Esophagus muscularis mucosa (tissue), 4 donors: ENCODE results near the gene KRT75. TPM values are rescaled to one million over a fixed set of nuclear protein-coding genes. Genes with fewer than 3 reads are reported as not detected.

Experiments used
- DNase-seq: peaks from one replicate; pipeline ENCODE4 v3.0.0-alpha.2; 2017; ENCODE audit errors: extremely low spot score
- H3K27ac ChIP-seq, 4 donors: fragments of 200-600 bp; sonication (generic); replicated peaks in 1 of 4; 1 replicate in 3 of 4; 2 replicates in 1 of 4; pipeline ENCODE4 v1.5.1; 2016 to 2019; ENCODE audit warnings: mild to moderate bottlenecking in 1 of 4
- H3K27me3 ChIP-seq, 4 donors: fragments of 200-600 bp; sonication (generic); one replicate each; pipeline versions ENCODE4 v1.5.1 to v1.6.0; 2016 to 2019
- H3K36me3 ChIP-seq, 4 donors: fragments of 200-600 bp; sonication (generic); one replicate each; pipeline ENCODE4 v1.5.1; 2016 to 2019
- H3K4me1 ChIP-seq, 4 donors: fragments of 200-600 bp; sonication (generic); one replicate each; pipeline ENCODE4 v1.5.1; 2016 to 2019
- H3K4me3 ChIP-seq, 4 donors: fragments of 200-600 bp; sonication (generic); 1 replicate in 2 of 4; 2 replicates in 2 of 4; pipeline ENCODE4 v1.5.1; 2016 to 2019; ENCODE audit warnings: mild to moderate bottlenecking in 4 of 4, moderate library complexity in 1 of 4
- H3K9me3 ChIP-seq, 4 donors: fragments of 200-600 bp; sonication (generic); 1 replicate in 3 of 4; 2 replicates in 1 of 4; pipeline ENCODE4 v1.5.1; 2016 to 2019
- CTCF ChIP-seq, 3 experiments: fragments of 200-600 bp in 2 of 3; fragments of 450-650 bp in 1 of 3; sonication (generic) in 2 of 3; IDR thresholded peaks; one replicate each; pipeline ENCODE4 v1.5.1; 2017 to 2019; ENCODE audit warnings: antibody characterized with exemption in 3 of 3, mild to moderate bottlenecking in 2 of 3, moderate library complexity in 1 of 3
- EP300 ChIP-seq: sonication (generic); formaldehyde crosslinking; IDR thresholded peaks from one replicate; pipeline ENCODE4 v1.6.1; 2017; ENCODE audit warnings: antibody characterized with exemption
- POLR2A ChIP-seq: fragments of 450-650 bp; IDR thresholded peaks from one replicate; pipeline ENCODE4 v1.6.1; 2017; ENCODE audit warnings: antibody characterized with exemption, moderate library complexity, mild to moderate bottlenecking, low read depth
- POLR2AphosphoS5 ChIP-seq, 2 donors: sonication (generic); formaldehyde crosslinking; IDR thresholded peaks; one replicate each; pipeline ENCODE4 v1.6.1; 2017; ENCODE audit warnings: antibody characterized with exemption in 2 of 2
- WGBS: methylation state at CpG from one replicate; pipeline ENCODE4 v1.1.5; 2018; 5-methylcytosine and 5-hydroxymethylcytosine counted together
- intact Hi-C: fragments of 100-400 bp; cut with DNase I; formaldehyde crosslinking; loops from one replicate; pipeline ENCODE4 v1.15.1; 2023
- total RNA-seq, 4 donors: library from RNA; depleted of rRNA; stranded (reverse); fragments of >200 nt; gene quantifications; one replicate each; pipeline versions ENCODE4 v1.1.0 to v1.2.1, GENCODE V29; 2016

The KRT75 gene
- total RNA-seq, 4 donors from 2014 or later, result not detected

DNA sequence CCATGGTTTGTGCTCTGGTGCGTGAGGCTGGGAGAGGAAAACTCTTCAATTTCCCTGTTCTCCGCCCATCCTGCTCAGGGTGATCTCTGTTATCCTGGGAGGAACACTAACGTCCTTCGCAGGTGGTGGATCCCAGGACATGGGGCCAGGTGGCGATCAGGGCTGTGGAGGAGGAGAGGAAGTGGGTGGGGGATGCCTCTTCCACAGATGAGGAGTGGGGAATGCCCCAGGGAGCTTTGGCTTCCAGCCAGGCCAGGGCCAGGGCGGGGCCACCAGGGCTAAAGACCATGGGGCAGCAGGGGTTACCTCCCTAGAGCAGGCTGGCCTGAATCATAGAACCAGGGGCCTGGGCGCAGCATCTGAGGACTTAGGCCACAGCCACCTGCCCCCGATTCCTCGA, 3.3 kb upstream of the KRT75 start:
- Histone ChIP-seq H3K27me3 (no peaks in the 10 kb centered on the region), H3K27ac (no peak overlapping the region), H3K36me3 (no peaks in the 10 kb centered on the region), H3K9me3 (no peaks in the 10 kb centered on the region), H3K4me3 (no peak overlapping the region), H3K4me1 (peaks cover 0 to 9% (median 0%) of the 10 kb centered on the region in 4 donors)
- 94% methylated on average over 5 of the region's 9 CpGs for WGBS
- DNase-seq, result no peak
- TF ChIP-seq EP300 (no peak), POLR2AphosphoS5 (IDR thresholded peaks at IDR 0.05) (no peak), CTCF (IDR thresholded peaks at IDR 0.05) (no peak), POLR2A (no peak)
- intact Hi-C loops, result no loop called here

GRCh38 chr12:52436828-52437474, 2.8 kb upstream of the KRT75 start:
- no peak for DNase-seq
- Histone ChIP-seq H3K9me3 (no peaks in the 10 kb centered on the region), H3K4me3 (no peak overlapping the region), H3K36me3 (no peaks in the 10 kb centered on the region), H3K27me3 (no peaks in the 10 kb centered on the region), H3K4me1 (peaks cover 0 to 8% (median 0%) of the 10 kb centered on the region in 4 donors), H3K27ac (no peak overlapping the region)
- intact Hi-C loops, result no loop called here
- 78% methylated on average over 9 of the region's 9 CpGs for WGBS
- TF ChIP-seq EP300 (no peak), CTCF (IDR thresholded peaks at IDR 0.05) (no peak), POLR2AphosphoS5 (IDR thresholded peaks at IDR 0.05) (no peak), POLR2A (no peak)

DNA sequence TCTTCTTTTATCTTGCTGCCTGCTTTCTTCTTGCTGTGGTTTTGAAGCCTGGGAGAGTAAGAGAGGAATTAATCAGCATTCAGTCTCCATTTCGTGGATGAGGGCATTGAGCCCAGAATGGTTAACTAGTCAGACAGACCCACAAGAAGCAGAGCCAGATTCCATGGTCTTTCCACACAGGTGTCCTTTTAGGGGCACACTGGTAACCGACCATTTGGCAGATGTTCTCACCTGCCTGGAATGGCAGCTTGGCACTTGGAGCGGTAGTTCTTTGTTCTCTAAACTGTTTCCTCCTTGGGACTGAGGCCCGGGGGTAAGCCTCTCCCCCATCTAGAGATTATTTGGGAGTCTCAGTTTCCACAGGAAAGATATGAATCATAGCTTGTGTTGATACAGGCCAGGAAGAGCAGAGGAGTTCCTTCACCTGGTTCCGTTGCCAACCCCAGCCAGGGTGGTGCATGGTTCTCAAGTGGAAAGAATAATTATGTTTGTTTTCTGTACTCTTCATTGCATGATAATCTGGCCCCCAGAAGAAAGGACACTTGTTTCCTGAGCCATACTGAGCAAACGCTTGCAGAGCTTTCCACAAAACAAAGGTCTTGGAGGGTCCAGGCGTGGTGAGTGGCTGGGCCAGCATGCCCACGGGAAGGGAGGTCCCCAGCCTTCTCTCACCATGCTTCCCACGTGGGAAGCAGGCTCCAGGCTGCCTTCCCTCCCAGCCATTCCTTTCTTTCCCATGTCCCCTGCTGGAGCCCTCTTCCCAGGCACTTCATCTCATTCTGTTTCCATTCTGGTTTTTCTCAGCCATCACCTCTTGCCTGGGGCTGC, 2.0 kb upstream of the KRT75 start:
- no peak overlapping the region for H3K27ac ChIP-seq
- no peaks in the 10 kb centered on the region for H3K9me3 ChIP-seq
- H3K4me3 ChIP-seq, result no peak overlapping the region
- WGBS, result 56% methylated on average over 9 of the region's 9 CpGs
- DNase-seq, result no peak
- H3K36me3 ChIP-seq, result no peaks in the 10 kb centered on the region
- no peaks in the 10 kb centered on the region for H3K27me3 ChIP-seq
- intact Hi-C loops, result no loop called here
- peaks cover 0 to 8% (median 0%) of the 10 kb centered on the region in 4 donors for H3K4me1 ChIP-seq
- no peak for TF ChIP-seq CTCF (IDR thresholded peaks at IDR 0.05)
- TF ChIP-seq POLR2A, result no peak
- TF ChIP-seq POLR2AphosphoS5 (IDR thresholded peaks at IDR 0.05), result no peak
- no peak for TF ChIP-seq EP300

- Histone ChIP-seq H3K36me3 (no peaks in the 10 kb centered on the region), H3K27me3 (peaks cover 0 to 5% (median 0%) of the 10 kb centered on the region in 4 donors), H3K9me3 (no peaks in the 10 kb centered on the region), H3K27ac (no peak overlapping the region), H3K4me1 (peaks cover 0 to 8% (median 0%) of the 10 kb centered on the region in 4 donors), H3K4me3 (no peak overlapping the region)
- WGBS, result 79% methylated on average over 6 of the region's 6 CpGs
- no peak for TF ChIP-seq POLR2A
- TF ChIP-seq POLR2AphosphoS5 (IDR thresholded peaks at IDR 0.05), result no peak
- no peak for TF ChIP-seq EP300
- no peak for TF ChIP-seq CTCF (IDR thresholded peaks at IDR 0.05)
- DNase-seq, result no peak
- intact Hi-C loops, result no loop called here
These were observed 1.5 kb upstream of the KRT75 start for GRCh38 chr12:52435659-52435999.
